CD4-positive, alpha-beta T cell (primary cell): ENCODE data around the gene CCDC50. TPM values are rescaled to one million over a fixed set of nuclear protein-coding genes. Genes with fewer than 3 reads are reported as not detected.
A peak's percentile ranks its signal among the peaks of the same experiment; 100 is the strongest.

Experiments
- ATAC-seq: fragments of 200-7000 bp; cut with Tn5 transposase; one replicate; pipeline ENCODE4 v1.10.0; 2022; ENCODE audit warnings: mild to moderate bottlenecking; ENCODE audit not compliant: poor library complexity
- CTCF ChIA-PET: fragments of 350-600 bp; sonication (Branson Sonifier 250); formaldehyde crosslinking; loops from one replicate; lab custom pipeline; 2021; ENCODE audit warnings: antibody characterized with exemption, inconsistent platforms; lab: Charles Lee
- POLR2A ChIA-PET: fragments of 350-600 bp; sonication (Branson Sonifier 250); formaldehyde crosslinking; loops from one replicate; lab custom pipeline; 2021; ENCODE audit warnings: antibody characterized with exemption, inconsistent platforms; lab: Charles Lee
- DNase-seq, 14 experiments: peaks; one replicate each; pipeline ENCODE4 v3.0.0-alpha.2; 2013 to 2020; ENCODE audit warnings: mixed read lengths in 2 of 14
- H3K27ac ChIP-seq, 2 donors: one replicate each; pipeline versions ENCODE4 v1.5.1 to v1.7.0; 2013; ENCODE audit warnings: low read length in 2 of 2, low read depth in 1 of 2, mild to moderate bottlenecking in 1 of 2
- H3K27me3 ChIP-seq, 2 experiments: 1 replicate in 1 of 2; 2 replicates in 1 of 2; pipeline versions ENCODE4 v1.6.1 to v1.7.0; 2013; ENCODE audit warnings: low read length in 2 of 2, control low read depth in 1 of 2, mild to moderate bottlenecking in 1 of 2, moderate library complexity in 1 of 2; ENCODE audit not compliant: insufficient read depth in 2 of 2, control insufficient read depth in 1 of 2
- H3K36me3 ChIP-seq: one replicate; pipeline ENCODE4 v1.6.1; 2013; ENCODE audit warnings: low read length, control low read depth; ENCODE audit not compliant: insufficient read depth
- H3K4me1 ChIP-seq: one replicate; pipeline ENCODE4 v1.6.1; 2013; ENCODE audit warnings: low read length, control low read depth; ENCODE audit not compliant: insufficient read depth
- H3K4me3 ChIP-seq: one replicate; pipeline ENCODE4 v1.5.1; 2013; ENCODE audit warnings: mild to moderate bottlenecking, low read length, moderate library complexity
- H3K9me3 ChIP-seq, 2 experiments: 1 replicate in 1 of 2; 2 replicates in 1 of 2; pipeline versions ENCODE4 v1.6.1 to v1.7.0; 2013; ENCODE audit warnings: low read length in 2 of 2, mild to moderate bottlenecking in 2 of 2, control low read depth in 1 of 2, moderate library complexity in 1 of 2; ENCODE audit not compliant: control insufficient read depth in 1 of 2, insufficient read depth in 1 of 2
- H3K27ac Mint-ChIP-seq: one replicate; pipeline ENCODE4 v1.8.0; 2020; ENCODE audit warnings: mixed read lengths
- H3K27me3 Mint-ChIP-seq: one replicate; pipeline ENCODE4 v1.8.0; 2021; ENCODE audit warnings: mixed read lengths
- H3K36me3 Mint-ChIP-seq: one replicate; pipeline ENCODE4 v1.8.0; 2021; ENCODE audit warnings: low read depth, mixed read lengths
- H3K4me1 Mint-ChIP-seq: one replicate; pipeline ENCODE4 v1.8.0; 2021; ENCODE audit warnings: low read depth, mixed read lengths
- H3K4me3 Mint-ChIP-seq: one replicate; pipeline ENCODE4 v1.8.0; 2020; ENCODE audit warnings: mild to moderate bottlenecking, mixed read lengths
- H3K9me3 Mint-ChIP-seq: one replicate; pipeline ENCODE4 v1.8.0; 2020; ENCODE audit warnings: mixed read lengths
- intact Hi-C, 2 experiments: fragments of 100-400 bp; cut with DNase I in 1 of 2; cut with micrococcal nuclease in 1 of 2; formaldehyde crosslinking; loops; one replicate each; pipeline versions ENCODE4 v1.15.1 to v1.9.0; 2023 to 2025; cut with DNase I, micrococcal nuclease
- total RNA-seq, 174 experiments: library from RNA in 2 of 174; stranded (reverse) in 2 of 174; gene quantifications; one replicate each; pipeline ENCODE4 v1.2.3 and lab custom pipeline; 2021 to 2026
- TF ChIP-seq, protein P1 (sequence below): fragments of 200-600 bp; IDR thresholded peaks from one replicate; pipeline ENCODE4 v1.8.0; 2022; ENCODE audit warnings: antibody characterized with exemption, mild to moderate bottlenecking

CCDC50 gene
- total RNA-seq, 2 experiments from 2014 or later: 16.7 to 16.8 TPM

- no peaks in the 10 kb centered on the region for H3K36me3 ChIP-seq
- Mint-ChIP-seq H3K27ac (no peak overlapping the region), H3K9me3 (no peaks in the 10 kb centered on the region), H3K4me3 (no peak overlapping the region), H3K4me1 (no peaks in the 10 kb centered on the region), H3K36me3 (no peaks in the 10 kb centered on the region), H3K27me3 (peaks cover 9% of the 10 kb centered on the region)
- no peak overlapping the region for H3K4me3 ChIP-seq
- intact Hi-C loops: no loop called here
- CTCF ChIA-PET: no interaction called here
- POLR2A ChIA-PET: no interaction called here
- no peaks in the 10 kb centered on the region for H3K4me1 ChIP-seq
- no peak overlapping the region for H3K27ac ChIP-seq
- ATAC-seq: no peak
- TF ChIP-seq, protein P1, sequence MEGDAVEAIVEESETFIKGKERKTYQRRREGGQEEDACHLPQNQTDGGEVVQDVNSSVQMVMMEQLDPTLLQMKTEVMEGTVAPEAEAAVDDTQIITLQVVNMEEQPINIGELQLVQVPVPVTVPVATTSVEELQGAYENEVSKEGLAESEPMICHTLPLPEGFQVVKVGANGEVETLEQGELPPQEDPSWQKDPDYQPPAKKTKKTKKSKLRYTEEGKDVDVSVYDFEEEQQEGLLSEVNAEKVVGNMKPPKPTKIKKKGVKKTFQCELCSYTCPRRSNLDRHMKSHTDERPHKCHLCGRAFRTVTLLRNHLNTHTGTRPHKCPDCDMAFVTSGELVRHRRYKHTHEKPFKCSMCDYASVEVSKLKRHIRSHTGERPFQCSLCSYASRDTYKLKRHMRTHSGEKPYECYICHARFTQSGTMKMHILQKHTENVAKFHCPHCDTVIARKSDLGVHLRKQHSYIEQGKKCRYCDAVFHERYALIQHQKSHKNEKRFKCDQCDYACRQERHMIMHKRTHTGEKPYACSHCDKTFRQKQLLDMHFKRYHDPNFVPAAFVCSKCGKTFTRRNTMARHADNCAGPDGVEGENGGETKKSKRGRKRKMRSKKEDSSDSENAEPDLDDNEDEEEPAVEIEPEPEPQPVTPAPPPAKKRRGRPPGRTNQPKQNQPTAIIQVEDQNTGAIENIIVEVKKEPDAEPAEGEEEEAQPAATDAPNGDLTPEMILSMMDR: no peak
- no peak for DNase-seq
- H3K27me3 ChIP-seq: no peaks in the 10 kb centered on the region
- H3K9me3 ChIP-seq: no peaks in the 10 kb centered on the region
Observed at GRCh38 chr3:191282251-191283185, 46.7 kb upstream of the CCDC50 start.

- Histone ChIP-seq H3K9me3 (no peaks in the 10 kb centered on the region), H3K27ac (no peak overlapping the region), H3K27me3 (no peaks in the 10 kb centered on the region), H3K36me3 (no peaks in the 10 kb centered on the region), H3K4me3 (no peak overlapping the region), H3K4me1 (no peaks in the 10 kb centered on the region)
- TF ChIP-seq, protein P1: no peak
- intact Hi-C loops: no loop called here
- no peak overlapping the region for H3K27ac Mint-ChIP-seq
- no peaks in the 10 kb centered on the region for H3K36me3 Mint-ChIP-seq
- POLR2A ChIA-PET: no interaction called here
- H3K4me3 Mint-ChIP-seq: no peak overlapping the region
- no peak for DNase-seq
- peaks cover 9% of the 10 kb centered on the region for H3K27me3 Mint-ChIP-seq
- no peak for ATAC-seq
- H3K4me1 Mint-ChIP-seq: no peaks in the 10 kb centered on the region
- H3K9me3 Mint-ChIP-seq: no peaks in the 10 kb centered on the region
- CTCF ChIA-PET: no interaction called here
Observed at GRCh38 chr3:191283400-191283799, 45.8 kb upstream of the CCDC50 start.

DNA sequence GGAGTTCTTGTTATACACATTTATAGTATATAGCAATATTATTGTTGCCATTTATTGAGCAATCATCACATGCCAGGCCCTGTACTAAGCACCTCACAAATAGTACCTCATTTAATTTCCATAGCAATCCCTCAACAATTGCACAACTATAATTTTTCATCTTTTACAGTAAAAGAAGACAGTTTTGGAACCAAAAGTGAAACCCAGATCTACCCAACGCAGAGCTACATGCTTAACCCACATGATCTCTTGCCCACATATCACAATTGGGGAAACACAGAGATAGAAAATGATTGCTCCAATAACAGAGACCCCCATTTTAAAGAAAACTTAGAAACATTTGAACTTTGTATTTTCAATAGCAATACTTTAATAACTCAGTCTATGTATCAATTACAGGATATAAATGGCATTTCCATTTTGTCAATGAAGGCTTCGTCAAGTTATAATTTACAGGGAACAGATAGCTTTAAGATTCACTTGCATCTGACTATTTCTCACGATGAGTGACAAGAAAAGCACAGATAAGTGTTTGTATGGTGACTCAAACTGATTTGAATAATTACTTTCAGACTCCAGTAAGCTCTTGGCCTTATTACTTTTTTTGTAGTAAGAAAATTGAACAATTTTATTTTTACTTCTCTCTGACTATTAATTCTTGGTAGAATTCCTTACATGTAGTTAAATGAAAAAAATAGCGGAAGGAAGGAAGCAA lies 38.7 kb upstream of the CCDC50 start:
- intact Hi-C loops: no loop called here
- ATAC-seq: no peak
- H3K36me3 Mint-ChIP-seq: no peaks in the 10 kb centered on the region
- no peaks in the 10 kb centered on the region for H3K4me1 ChIP-seq
- no peaks in the 10 kb centered on the region for H3K9me3 ChIP-seq
- H3K4me1 Mint-ChIP-seq: peaks cover 10% of the 10 kb centered on the region
- no peak overlapping the region for H3K4me3 ChIP-seq
- peak in 2 of 14 experiments; percentile 12 to 50 for DNase-seq
- H3K4me3 Mint-ChIP-seq: peak overlapping the region; percentile 6
- no peaks in the 10 kb centered on the region for H3K27me3 ChIP-seq
- ChIA-PET POLR2A (interaction anchor here (1.0 kb wide), 1 partner anchor 38 kb away, joined by 5 read pairs; no protein-coding TSS in a partner anchor), CTCF (interaction anchor here (1.1 kb wide), 1 partner anchor 37 kb away, joined by 3 read pairs; no protein-coding TSS in a partner anchor)
- H3K36me3 ChIP-seq: no peaks in the 10 kb centered on the region
- H3K9me3 Mint-ChIP-seq: no peaks in the 10 kb centered on the region
- H3K27me3 Mint-ChIP-seq: no peaks in the 10 kb centered on the region
- H3K27ac Mint-ChIP-seq: peak overlapping the region; percentile 6
- no peak overlapping the region for H3K27ac ChIP-seq
- TF ChIP-seq, protein P1: no peak
